Endodermal cell (in vitro differentiated cells): ENCODE measurements around the gene RAB35. TPM values are rescaled to one million over a fixed set of nuclear protein-coding genes. Genes with fewer than 3 reads are reported as not detected.

Experiments used
- DNase-seq: peaks from one replicate; pipeline ENCODE4 v3.0.0-alpha.2; 2017
- H3K27ac ChIP-seq: 2 replicates; pipeline ENCODE4 v1.5.1; 2013; ENCODE audit warnings: mild to moderate bottlenecking, low read depth, low read length, moderate library complexity
- H3K27me3 ChIP-seq: 2 replicates; pipeline ENCODE4 v1.6.1; 2013; ENCODE audit warnings: mild to moderate bottlenecking, low read length, moderate library complexity; ENCODE audit not compliant: insufficient read depth, control insufficient read depth, poor library complexity, severe bottlenecking
- H3K36me3 ChIP-seq: 2 replicates; pipeline ENCODE4 v1.7.0; 2013; ENCODE audit warnings: mild to moderate bottlenecking, low read length, moderate library complexity; ENCODE audit not compliant: control insufficient read depth, insufficient read depth
- H3K4me1 ChIP-seq: one replicate; pipeline ENCODE4 v1.7.0; 2013; ENCODE audit warnings: low read length; ENCODE audit not compliant: control insufficient read depth, insufficient read depth
- H3K4me3 ChIP-seq: 2 replicates; pipeline ENCODE4 v1.5.1; 2013; ENCODE audit warnings: mild to moderate bottlenecking, low read length, moderate library complexity
- H3K9ac ChIP-seq: 2 replicates; pipeline ENCODE4 v1.6.1; 2013; ENCODE audit warnings: mild to moderate bottlenecking, low read length, moderate library complexity; ENCODE audit not compliant: poor library complexity, severe bottlenecking; ENCODE audit errors: extremely low read depth
- H3K9me3 ChIP-seq: 2 replicates; pipeline ENCODE4 v1.6.1; 2013; ENCODE audit warnings: mild to moderate bottlenecking, low read length, moderate library complexity; ENCODE audit not compliant: control insufficient read depth
- H3K27ac Mint-ChIP-seq: 2 replicates; pipeline ENCODE4 v1.8.0; 2020; ENCODE audit warnings: mixed read lengths
- H3K27me3 Mint-ChIP-seq: 2 replicates; pipeline ENCODE4 v1.8.0; 2021; ENCODE audit warnings: mild to moderate bottlenecking, mixed read lengths; ENCODE audit not compliant: insufficient read depth
- H3K36me3 Mint-ChIP-seq: 2 replicates; pipeline ENCODE4 v1.8.0; 2020; ENCODE audit warnings: low read depth, mixed read lengths
- H3K4me1 Mint-ChIP-seq: 2 replicates; pipeline ENCODE4 v1.8.0; 2020; ENCODE audit warnings: mixed read lengths
- H3K4me3 Mint-ChIP-seq: 2 replicates; pipeline ENCODE4 v1.8.0; 2020; ENCODE audit warnings: mild to moderate bottlenecking, moderate library complexity, mixed read lengths
- H3K9me3 Mint-ChIP-seq: 2 replicates; pipeline ENCODE4 v1.8.0; 2020; ENCODE audit warnings: mild to moderate bottlenecking, mixed read lengths
- WGBS, 2 experiments: methylation state at CpG; one replicate each; pipeline versions ENCODE4 v1.1.5 to v1.1.7; 2013; ENCODE audit warnings: missing lambda C conversion rate in 2 of 2, mixed read lengths in 1 of 2; ENCODE audit not compliant: insufficient coverage in 1 of 2, insufficient read length in 1 of 2; 5-methylcytosine and 5-hydroxymethylcytosine counted together
- total RNA-seq, 2 donors: library from RNA; stranded (reverse); fragmentation: NEBNext Ultra II Directional in 1 of 2; extraction: Animal tissue kit (Norgen Biotek cat#: 25700) in 1 of 2; gene quantifications; 2 replicates in 1 of 2; 3 replicates in 1 of 2; pipeline ENCODE4 v1.2.1, GENCODE V29; 2021
- TF ChIP-seq, protein P1 (sequence below): fragments of 200-600 bp; sonication (generic); conservative IDR thresholded peaks from 2 replicates; pipeline ENCODE4 v1.5.0; 2021; ENCODE audit warnings: antibody characterized with exemption, mild to moderate bottlenecking

The RAB35 gene
- total RNA-seq, 2 donors from 2014 or later = 32.4 to 36.6 TPM

DNA sequence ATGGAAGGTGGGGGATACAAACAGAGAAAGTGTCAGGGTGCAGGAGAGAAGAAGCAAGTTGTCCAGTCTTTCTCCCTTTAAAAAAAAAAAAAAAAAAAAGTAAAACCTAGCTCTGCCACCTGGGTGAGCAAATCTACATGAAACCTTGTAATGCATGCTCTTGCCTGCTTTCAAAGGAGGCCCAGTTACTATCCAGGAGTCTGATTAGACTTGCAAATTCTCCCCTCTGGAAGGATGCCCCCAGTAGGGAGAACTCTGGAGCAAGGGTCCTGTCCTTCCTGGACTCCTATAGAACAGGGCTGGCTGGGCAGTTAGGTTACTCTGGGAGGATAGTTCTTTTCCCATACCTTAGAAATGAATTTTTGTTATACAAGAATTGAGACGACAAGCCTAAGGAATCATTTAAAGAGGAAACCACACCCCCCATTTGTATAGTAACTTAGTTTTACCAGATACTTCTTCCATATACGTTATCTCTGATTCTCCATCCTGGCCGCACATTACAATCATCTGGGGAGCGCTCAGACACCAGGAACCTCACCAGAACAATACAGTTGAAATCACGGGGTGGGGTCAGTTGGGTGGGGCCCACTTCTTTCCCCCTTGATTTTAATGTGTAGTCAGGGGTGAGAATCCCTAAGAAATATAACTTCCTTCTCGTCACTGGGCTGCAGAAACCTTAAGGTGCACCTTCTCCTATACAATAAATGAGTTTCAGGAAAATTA lies 30.5 kb downstream of the RAB35 start:
- peaks cover 16% of the 10 kb centered on the region for H3K4me1 Mint-ChIP-seq
- H3K9ac ChIP-seq = no peak overlapping the region
- peak overlapping the region; percentile 21 for H3K4me3 ChIP-seq
- H3K27me3 ChIP-seq = no peaks in the 10 kb centered on the region
- no peaks in the 10 kb centered on the region for H3K27me3 Mint-ChIP-seq
- peak overlapping the region; percentile 94 for H3K27ac Mint-ChIP-seq
- H3K4me3 Mint-ChIP-seq = peak overlapping the region; percentile 52
- peaks cover 17% of the 10 kb centered on the region for H3K36me3 Mint-ChIP-seq
- H3K27ac ChIP-seq = peak overlapping the region; percentile 26
- H3K36me3 ChIP-seq = no peaks in the 10 kb centered on the region
- WGBS, 2 experiments = 77 to 92% methylated on average over 2 to 5 of the region's 6 CpGs
- H3K9me3 ChIP-seq = no peaks in the 10 kb centered on the region
- peak; percentile 70 for DNase-seq
- no peaks in the 10 kb centered on the region for H3K9me3 Mint-ChIP-seq
- TF ChIP-seq, protein P1, sequence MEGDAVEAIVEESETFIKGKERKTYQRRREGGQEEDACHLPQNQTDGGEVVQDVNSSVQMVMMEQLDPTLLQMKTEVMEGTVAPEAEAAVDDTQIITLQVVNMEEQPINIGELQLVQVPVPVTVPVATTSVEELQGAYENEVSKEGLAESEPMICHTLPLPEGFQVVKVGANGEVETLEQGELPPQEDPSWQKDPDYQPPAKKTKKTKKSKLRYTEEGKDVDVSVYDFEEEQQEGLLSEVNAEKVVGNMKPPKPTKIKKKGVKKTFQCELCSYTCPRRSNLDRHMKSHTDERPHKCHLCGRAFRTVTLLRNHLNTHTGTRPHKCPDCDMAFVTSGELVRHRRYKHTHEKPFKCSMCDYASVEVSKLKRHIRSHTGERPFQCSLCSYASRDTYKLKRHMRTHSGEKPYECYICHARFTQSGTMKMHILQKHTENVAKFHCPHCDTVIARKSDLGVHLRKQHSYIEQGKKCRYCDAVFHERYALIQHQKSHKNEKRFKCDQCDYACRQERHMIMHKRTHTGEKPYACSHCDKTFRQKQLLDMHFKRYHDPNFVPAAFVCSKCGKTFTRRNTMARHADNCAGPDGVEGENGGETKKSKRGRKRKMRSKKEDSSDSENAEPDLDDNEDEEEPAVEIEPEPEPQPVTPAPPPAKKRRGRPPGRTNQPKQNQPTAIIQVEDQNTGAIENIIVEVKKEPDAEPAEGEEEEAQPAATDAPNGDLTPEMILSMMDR = no peak
- peaks cover 2% of the 10 kb centered on the region for H3K4me1 ChIP-seq

- no peak overlapping the region for H3K4me3 Mint-ChIP-seq
- no CpG with 5 or more reads among the region's 2 CpGs for WGBS, 2 experiments
- peaks cover 25% of the 10 kb centered on the region for H3K4me1 Mint-ChIP-seq
- Histone ChIP-seq H3K27ac (no peak overlapping the region), H3K27me3 (peaks cover 28% of the 10 kb centered on the region), H3K4me3 (no peak overlapping the region), H3K9me3 (no peaks in the 10 kb centered on the region), H3K4me1 (peaks cover 3% of the 10 kb centered on the region), H3K36me3 (no peaks in the 10 kb centered on the region), H3K9ac (no peak overlapping the region)
- TF ChIP-seq, protein P1 = no peak
- H3K27ac Mint-ChIP-seq = no peak overlapping the region
- H3K36me3 Mint-ChIP-seq = peaks cover 17% of the 10 kb centered on the region
- no peaks in the 10 kb centered on the region for H3K9me3 Mint-ChIP-seq
- no peak for DNase-seq
- H3K27me3 Mint-ChIP-seq = peaks cover 25% of the 10 kb centered on the region
Measured at GRCh38 chr12:120081641-120082040, 34.9 kb downstream of the RAB35 start.

DNA sequence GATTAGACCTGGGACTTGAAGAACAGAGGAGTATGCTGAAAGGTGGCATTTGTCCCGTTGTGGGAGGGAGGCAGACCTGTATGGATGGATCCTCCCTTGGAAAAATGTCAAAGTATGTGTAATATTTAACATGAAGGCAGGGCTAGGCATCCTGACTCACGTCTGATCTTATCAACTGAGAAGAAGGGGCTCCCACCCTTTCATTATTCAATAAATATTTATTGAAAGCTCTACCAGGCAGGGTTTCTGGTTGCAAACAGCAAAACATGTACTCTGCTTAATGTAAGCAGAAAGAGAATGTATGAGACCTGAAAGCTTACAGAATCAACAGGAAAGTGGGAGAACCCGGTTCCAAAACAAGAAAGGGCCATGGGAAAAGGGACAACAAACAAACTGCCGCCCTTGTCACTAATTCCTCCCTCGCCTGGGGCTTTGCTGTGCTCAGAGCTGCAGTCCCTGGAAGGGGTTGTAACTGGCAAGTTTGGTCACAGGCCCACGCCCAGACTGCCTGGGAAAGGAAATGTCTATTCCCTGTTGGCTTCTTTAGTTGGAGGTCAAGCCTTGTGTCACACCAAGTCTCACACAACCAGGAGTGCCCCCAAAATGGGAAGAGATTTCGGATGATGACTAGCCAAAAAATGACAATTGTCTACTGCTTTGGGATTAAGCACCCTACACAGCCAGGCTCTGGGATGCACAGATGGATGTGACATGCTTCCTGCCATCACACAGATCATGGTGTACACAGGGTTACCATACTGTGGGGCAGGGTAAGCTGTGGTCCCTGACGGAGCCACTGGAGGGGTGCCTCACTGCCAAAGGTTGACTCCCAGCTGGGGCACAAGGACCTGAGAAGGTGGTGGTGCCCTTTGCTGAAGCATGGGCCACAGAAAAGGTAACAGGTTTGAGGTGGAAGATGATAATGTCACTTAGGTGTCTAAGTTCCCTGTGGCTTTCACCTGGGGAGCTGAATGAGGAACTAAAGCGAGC lies 36.8 kb downstream of the RAB35 start:
- peaks cover 3% of the 10 kb centered on the region for H3K4me1 ChIP-seq
- TF ChIP-seq, protein P1 = no peak
- Mint-ChIP-seq H3K27ac (no peak overlapping the region), H3K4me3 (no peak overlapping the region), H3K27me3 (peaks cover 25% of the 10 kb centered on the region), H3K9me3 (no peaks in the 10 kb centered on the region), H3K4me1 (peaks cover 15% of the 10 kb centered on the region), H3K36me3 (peaks cover 19% of the 10 kb centered on the region)
- H3K9ac ChIP-seq = no peak overlapping the region
- no peak overlapping the region for H3K4me3 ChIP-seq
- H3K9me3 ChIP-seq = no peaks in the 10 kb centered on the region
- DNase-seq = no peak
- no peak overlapping the region for H3K27ac ChIP-seq
- H3K27me3 ChIP-seq = peaks cover 43% of the 10 kb centered on the region
- WGBS, 2 experiments = 87 to 96% methylated on average over 6 to 9 of the region's 9 CpGs
- H3K36me3 ChIP-seq = no peaks in the 10 kb centered on the region
